Transverse colon (tissue), 4 donors: ENCODE results near the gene DBNL.
"Not testable (repeated sequence)": the region's sequence is repeated elsewhere in the genome, so short reads cannot be mapped to it uniquely, and the experiment has no call there.

Experiments
- CTCF ChIP-seq, 5 experiments: fragments of 200-600 bp in 3 of 5; fragments of 450-650 bp in 2 of 5; sonication (generic) in 3 of 5; IDR thresholded peaks; 1 replicate in 2 of 5; 2 replicates in 3 of 5; pipeline ENCODE4 v1.5.1; 2016 to 2017; ENCODE audit warnings: antibody characterized with exemption in 5 of 5, inconsistent platforms in 3 of 5, mild to moderate bottlenecking in 2 of 5, moderate library complexity in 1 of 5
- EP300 ChIP-seq: sonication (generic); formaldehyde crosslinking; IDR thresholded peaks from one replicate; pipeline ENCODE4 v1.6.1; 2017; ENCODE audit warnings: antibody characterized with exemption, low read depth
- POLR2A ChIP-seq: fragments of 450-650 bp; IDR thresholded peaks from one replicate; pipeline ENCODE4 v1.6.1; 2016; ENCODE audit warnings: antibody characterized with exemption, mild to moderate bottlenecking, moderate library complexity
- POLR2AphosphoS5 ChIP-seq, 3 donors: sonication (generic); formaldehyde crosslinking; IDR thresholded peaks; one replicate each; pipeline ENCODE4 v1.6.1; 2016; ENCODE audit warnings: antibody characterized with exemption in 3 of 3

DNA sequence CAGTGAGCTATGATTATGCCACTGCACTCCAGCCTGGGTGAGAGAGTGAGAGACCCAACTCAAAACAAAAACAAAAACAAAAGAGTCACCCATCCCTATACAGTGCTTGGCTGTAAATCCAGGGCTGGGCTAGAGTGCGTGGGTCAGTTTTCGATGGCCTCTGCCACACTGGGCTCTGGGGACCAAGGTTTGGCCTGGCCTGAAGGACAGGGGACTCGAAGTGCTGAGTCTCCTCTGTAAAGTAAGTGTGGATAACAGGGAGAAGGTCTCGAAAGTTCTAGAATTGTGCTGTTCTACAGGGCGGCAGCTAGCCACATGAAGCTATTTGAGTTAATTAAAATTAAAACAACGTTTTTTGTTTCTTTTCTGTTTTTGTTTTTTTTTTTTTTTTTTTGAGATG lies 12.5 kb upstream of the DBNL start:
- not testable (repeated sequence) for TF ChIP-seq POLR2AphosphoS5 (IDR thresholded peaks at IDR 0.05); CTCF (IDR thresholded peaks at IDR 0.05); POLR2A; EP300
